GM19328 (cell line): ENCODE data around the gene PPP6R1.

ENCODE experiments used
- ATAC-seq: cut with Tn5 transposase; IDR thresholded peaks from one replicate; pipeline ENCODE4 v1.9.1; 2021; ENCODE audit warnings: mild to moderate bottlenecking, moderate library complexity; ENCODE audit not compliant: unreplicated experiment

PPP6R1 gene

DNA sequence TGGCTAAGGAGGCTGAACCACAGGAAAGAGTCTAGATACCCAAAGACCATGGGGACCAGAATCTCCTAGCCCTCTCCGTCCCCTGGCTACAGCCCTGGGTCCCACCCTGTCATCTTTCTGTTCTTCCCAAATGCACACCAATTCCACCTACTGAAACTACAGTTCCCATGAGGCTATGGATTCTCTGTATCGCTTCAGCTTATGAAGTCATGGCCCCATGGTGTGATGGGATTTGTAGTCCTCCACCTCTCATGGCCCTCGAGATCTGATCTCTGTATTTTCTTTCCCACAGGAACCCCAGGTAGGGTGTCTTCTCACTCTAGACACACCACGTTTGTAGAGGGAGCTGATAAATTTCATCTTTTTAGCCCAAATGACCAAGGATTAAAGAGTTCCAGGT lies 61.3 kb downstream of the PPP6R1 start:
- no peak for ATAC-seq

GRCh38 chr19:55196803-55197202 lies 62.0 kb downstream of the PPP6R1 start:
- no peak for ATAC-seq

DNA sequence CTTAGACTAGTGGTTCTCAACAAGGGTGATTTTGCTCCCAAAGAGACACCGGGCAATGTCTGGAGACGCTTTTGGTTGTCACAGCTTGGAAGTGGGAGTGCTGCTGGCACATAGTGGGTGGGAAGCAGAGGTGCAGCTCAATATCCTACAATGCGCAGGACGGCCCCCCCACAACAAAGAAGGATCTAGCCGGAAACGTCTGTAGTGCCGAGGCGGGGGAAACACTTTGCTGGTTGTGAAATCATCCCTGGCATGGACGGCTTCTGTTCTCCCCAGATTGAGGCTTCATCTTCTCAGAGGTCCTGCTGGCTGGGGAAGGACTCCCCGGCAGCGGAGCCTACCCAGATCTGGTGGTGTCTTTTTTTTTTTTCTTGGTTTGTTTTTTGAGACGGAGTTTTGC lies 65.3 kb downstream of the PPP6R1 start:
- ATAC-seq, result no peak

- ATAC-seq, result no peak
These were observed 69.4 kb downstream of the PPP6R1 start for GRCh38 chr19:55189403-55189835.

- no peak for ATAC-seq
These were observed 70.2 kb downstream of the PPP6R1 start for GRCh38 chr19:55188625-55189024.

DNA sequence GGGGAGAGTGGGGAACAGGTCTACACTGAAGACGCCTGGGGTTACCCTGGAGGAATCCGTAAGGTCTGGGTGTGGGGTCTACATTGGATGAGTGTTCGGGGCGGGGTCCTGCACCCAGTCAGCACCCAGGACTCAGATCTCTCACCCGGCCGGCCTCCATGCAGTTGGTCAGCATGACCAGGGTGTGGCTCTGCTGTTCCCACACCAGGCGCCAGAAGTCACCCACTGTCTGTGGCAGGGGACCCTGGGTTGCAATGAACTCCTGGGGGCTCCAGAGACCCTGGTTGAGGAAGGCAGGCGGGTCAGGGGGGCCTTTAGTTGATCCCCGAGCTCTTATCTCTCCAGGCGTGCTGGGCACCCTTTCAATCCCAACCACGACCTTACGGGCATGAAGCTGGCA lies 72.7 kb downstream of the PPP6R1 start:
- ATAC-seq, result no peak

- no peak for ATAC-seq
These were observed 77.1 kb downstream of the PPP6R1 start for GRCh38 chr19:55181740-55182139.
